Stimulated activated CD4-positive, alpha-beta T cell treated with anti-CD3 and anti-CD28 coated beads, Interleukin-15, amount 100 ng/mL, for 1 hour (primary cell): ENCODE measurements around the gene DARS1.
"Not testable (repeated sequence)": the region's sequence is repeated elsewhere in the genome, so short reads cannot be mapped to it uniquely, and the experiment has no call there.

Experiments used
- DNase-seq, 2 donors: peaks; one replicate each; pipeline ENCODE4 v3.0.0-alpha.2; 2020; ENCODE audit warnings: low read depth in 1 of 2, low spot score in 1 of 2

DARS1 gene

GRCh38 chr2:135985826-135986393 is 484 bp upstream of the DARS1 start:
- DNase-seq = no peak

- no peak for DNase-seq
These were observed 1.0 kb downstream of the DARS1 start for GRCh38 chr2:135984199-135985017.

- no peak for DNase-seq
These were observed 4.9 kb downstream of the DARS1 start for GRCh38 chr2:135980434-135981079.

DNA sequence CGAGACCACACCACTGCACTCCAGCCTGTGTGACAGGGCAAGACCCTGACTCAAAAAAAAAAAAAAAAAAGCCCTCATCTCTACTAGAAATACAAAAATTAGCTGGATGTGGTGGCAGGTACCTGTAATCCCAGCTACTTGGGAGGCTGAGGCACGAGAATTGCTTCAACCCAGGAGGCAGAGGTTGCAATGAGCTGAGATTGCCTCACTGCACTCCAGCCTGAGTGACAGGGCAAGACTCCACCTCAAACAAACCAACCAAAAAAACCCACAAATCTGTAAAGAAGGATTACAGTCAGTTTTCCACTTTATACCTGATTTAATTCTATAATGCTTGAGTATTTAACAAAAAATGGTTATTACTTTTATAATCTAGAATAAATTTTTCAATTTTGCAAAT is 9.7 kb downstream of the DARS1 start:
- DNase-seq = no peak

- no peak for DNase-seq
These were observed 11.4 kb downstream of the DARS1 start for GRCh38 chr2:135974036-135974435.

- DNase-seq = no peak
These were observed 15.6 kb downstream of the DARS1 start for GRCh38 chr2:135969655-135970387.

DNA sequence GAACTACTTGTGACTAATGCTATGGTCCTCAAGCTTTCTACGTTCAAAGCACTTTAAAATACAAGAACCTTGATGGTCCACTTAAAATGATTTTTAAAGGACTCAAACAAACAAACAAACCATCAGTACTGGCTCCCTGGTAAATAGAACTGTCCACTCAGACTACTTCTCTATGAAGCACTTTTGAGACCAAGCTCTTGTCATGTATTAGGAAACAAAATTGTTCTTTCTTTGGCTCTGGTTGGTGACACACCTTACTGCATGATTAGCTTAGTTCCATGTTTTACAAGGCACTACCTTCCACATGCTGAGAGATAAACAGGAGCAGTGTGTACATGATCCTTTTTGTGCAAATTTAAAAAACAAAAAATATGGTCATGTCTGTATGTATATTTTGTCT is 19.7 kb downstream of the DARS1 start:
- DNase-seq = no peak

GRCh38 chr2:135964404-135964803 is 21.0 kb downstream of the DARS1 start:
- DNase-seq = not testable (repeated sequence)

DNA sequence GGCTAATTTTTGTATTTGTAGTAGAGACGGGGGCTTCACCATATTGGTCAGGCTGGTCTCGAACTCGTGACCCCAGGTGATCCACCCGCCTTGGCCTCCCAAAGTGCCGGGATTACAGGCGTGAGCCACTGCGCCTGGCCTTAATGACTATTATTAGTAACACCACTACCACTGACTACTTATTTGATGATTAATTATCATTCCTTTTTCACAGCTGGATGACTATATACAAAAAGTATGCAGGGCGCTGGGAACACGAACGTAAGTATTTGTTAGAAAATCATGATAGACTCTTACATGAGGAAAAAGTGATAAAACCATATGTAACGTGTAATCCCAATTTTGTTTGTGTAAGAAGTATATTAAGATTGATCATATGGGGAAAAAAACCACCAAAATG is 21.6 kb downstream of the DARS1 start:
- DNase-seq = no peak

- no peak for DNase-seq
These were observed 22.9 kb downstream of the DARS1 start for GRCh38 chr2:135962366-135963123.

- DNase-seq = no peak
These were observed 24.5 kb downstream of the DARS1 start for GRCh38 chr2:135960656-135961551.

GRCh38 chr2:135960150-135960549 is 25.3 kb downstream of the DARS1 start:
- DNase-seq = no peak

- not testable (repeated sequence) for DNase-seq
These were observed 26.5 kb downstream of the DARS1 start for GRCh38 chr2:135958927-135959326.

GRCh38 chr2:135954020-135954601 is 31.3 kb downstream of the DARS1 start:
- DNase-seq = no peak

DNA sequence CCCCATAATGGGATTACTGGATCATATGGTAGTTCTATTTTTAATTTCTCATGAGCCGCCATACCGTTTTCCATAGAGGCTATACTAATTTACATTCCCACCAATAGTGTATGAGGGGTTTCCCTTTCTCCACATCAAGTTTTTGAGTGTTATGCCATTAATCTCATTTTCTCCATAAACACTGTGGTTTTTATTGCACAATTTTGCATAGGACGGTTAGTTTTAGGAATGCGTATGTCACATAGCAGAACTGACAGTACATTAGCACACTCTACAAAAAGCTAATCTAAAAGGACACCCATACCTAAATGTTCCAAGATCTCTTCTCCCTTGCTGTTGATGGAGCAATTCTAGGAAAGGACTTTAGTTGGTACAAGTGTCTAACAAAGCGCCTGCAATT is 32.5 kb downstream of the DARS1 start:
- no peak for DNase-seq

GRCh38 chr2:135951041-135951583 is 34.3 kb downstream of the DARS1 start:
- no peak for DNase-seq

GRCh38 chr2:135949451-135950234 is 35.8 kb downstream of the DARS1 start:
- no peak for DNase-seq

DNA sequence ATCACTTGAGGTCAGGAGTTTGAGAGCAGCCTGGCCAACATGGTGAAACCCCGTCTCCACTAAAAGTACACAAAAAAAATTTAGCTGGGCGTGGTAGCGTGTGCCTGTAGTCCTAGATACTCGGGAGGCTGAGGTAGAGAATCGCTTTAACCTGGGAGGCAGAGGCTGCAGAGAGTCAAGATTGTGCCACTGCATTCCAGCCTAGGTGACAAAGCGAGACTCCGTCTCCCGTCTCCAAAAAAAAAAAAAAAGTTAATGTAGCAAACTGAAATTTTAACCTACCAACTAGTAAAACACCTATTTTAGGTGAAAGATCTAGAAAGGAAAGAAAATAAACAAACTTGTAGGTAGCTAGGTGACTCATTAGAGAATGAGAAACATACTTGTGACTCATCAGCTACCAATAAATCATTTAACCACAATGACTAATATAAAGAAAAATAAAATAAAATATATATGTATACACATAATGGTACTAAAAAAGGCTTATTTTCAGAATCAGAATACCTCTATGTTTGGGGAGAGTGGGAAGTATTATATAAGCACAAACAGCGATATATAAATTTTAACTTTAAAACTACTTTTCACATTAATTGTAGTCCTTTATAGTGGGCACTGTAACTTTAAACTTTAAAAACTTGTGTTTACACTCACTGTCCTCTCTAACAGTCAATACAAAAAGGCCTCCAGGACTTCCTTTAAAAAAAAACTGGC is 36.6 kb downstream of the DARS1 start:
- DNase-seq = no peak
